IMR-90 (cell line): ENCODE measurements around the gene INPP5A. TPM values are rescaled to one million over a fixed set of nuclear protein-coding genes. Genes with fewer than 3 reads are reported as not detected.

Source experiments
- ATAC-seq: fragments of 200-7000 bp; cut with Tn5 transposase; 2 replicates; pipeline ENCODE4 v1.9.1; 2020; ENCODE audit warnings: low read depth, mild to moderate bottlenecking, moderate library complexity
- BruUV-seq: library from RNA; stranded (reverse); fragments of 400-500 nt; replicated peaks from 2 replicates; lab custom pipeline; 2021; lab: Mats Ljungman, UMichigan
- CTCF ChIA-PET: fragments of 300-600 bp; formaldehyde crosslinking; extraction: SDS; loops from one replicate; lab custom pipeline; 2021; ENCODE audit warnings: antibody characterized with exemption; lab: Yijun Ruan, JAX
- POLR2A ChIA-PET: fragments of 300-600 bp; sonication (Branson Sonifier 250); formaldehyde crosslinking; loops from one replicate; lab custom pipeline; 2022; ENCODE audit warnings: antibody characterized with exemption; ENCODE audit not compliant: unreplicated experiment; lab: Charles Lee
- DNase-seq: peaks from one replicate; pipeline ENCODE4 v3.0.0; 2013
- H2AFZ ChIP-seq: replicated peaks from 2 replicates; pipeline ENCODE3; 2013; ENCODE audit warnings: low read length, mild to moderate bottlenecking; ENCODE audit not compliant: poor library complexity
- H2AK5ac ChIP-seq: 2 replicates; pipeline ENCODE4 v1.6.1; 2013; ENCODE audit warnings: low read depth, low read length, inconsistent platforms
- H2AK9ac ChIP-seq: replicated peaks from 2 replicates; pipeline ENCODE3; 2013; ENCODE audit warnings: mild to moderate bottlenecking, low read depth, low read length, moderate library complexity; ENCODE audit not compliant: poor library complexity
- H2BK120ac ChIP-seq: 2 replicates; pipeline ENCODE4 v1.6.1; 2013; ENCODE audit warnings: low read depth, low read length, inconsistent platforms
- H2BK15ac ChIP-seq: 3 replicates; pipeline ENCODE4 v1.6.1; 2013; ENCODE audit warnings: low read depth, low read length, inconsistent platforms
- H2BK20ac ChIP-seq: 2 replicates; pipeline ENCODE4 v1.6.1; 2013; ENCODE audit warnings: low read depth, mild to moderate bottlenecking, inconsistent platforms, low read length, moderate library complexity
- H2BK5ac ChIP-seq: 2 replicates; pipeline ENCODE4 v1.6.1; 2013; ENCODE audit warnings: mild to moderate bottlenecking, low read depth, low read length, inconsistent platforms; ENCODE audit not compliant: poor library complexity, severe bottlenecking
- H3K14ac ChIP-seq: replicated peaks from 2 replicates; pipeline ENCODE4 v1.6.1; 2013; ENCODE audit warnings: low read depth, low read length, inconsistent platforms
- H3K18ac ChIP-seq: 2 replicates; pipeline ENCODE4 v1.6.1; 2013; ENCODE audit warnings: low read depth, low read length, control low read depth
- H3K23ac ChIP-seq: 2 replicates; pipeline ENCODE4 v1.6.1; 2013; ENCODE audit warnings: low read depth, low read length, inconsistent platforms
- H3K27ac ChIP-seq: 2 replicates; pipeline ENCODE4 v1.5.1; 2013; ENCODE audit warnings: mild to moderate bottlenecking, control low read depth, low read length; ENCODE audit not compliant: insufficient read depth
- H3K27me3 ChIP-seq: 2 replicates; pipeline ENCODE4 v1.6.1; 2013; ENCODE audit warnings: low read length; ENCODE audit not compliant: control insufficient read depth, insufficient read depth
- H3K36me3 ChIP-seq: 2 replicates; pipeline ENCODE4 v1.6.1; 2013; ENCODE audit warnings: low read length, mixed read lengths; ENCODE audit not compliant: control insufficient read depth, insufficient read depth
- H3K4ac ChIP-seq: 2 replicates; pipeline ENCODE4 v1.6.1; 2013; ENCODE audit warnings: low read depth, low read length, inconsistent platforms
- H3K4me1 ChIP-seq: 2 replicates; pipeline ENCODE4 v1.6.1; 2013; ENCODE audit warnings: low read length, mixed read lengths; ENCODE audit not compliant: control insufficient read depth, insufficient read depth
- H3K4me2 ChIP-seq: 2 replicates; pipeline ENCODE4 v1.6.1; 2013; ENCODE audit warnings: low read depth, mild to moderate bottlenecking, control low read depth, low read length, moderate library complexity
- H3K4me3 ChIP-seq: 2 replicates; pipeline ENCODE4 v1.5.1; 2013; ENCODE audit warnings: low read depth, mild to moderate bottlenecking, control low read depth, low read length, moderate library complexity; ENCODE audit not compliant: insufficient read depth
- H3K56ac ChIP-seq: 2 replicates; pipeline ENCODE4 v1.6.1; 2013; ENCODE audit warnings: low read length, inconsistent platforms; ENCODE audit not compliant: insufficient read depth; ENCODE audit errors: extremely low read depth
- H3K79me1 ChIP-seq, 2 experiments: 2 replicates each; pipeline ENCODE4 v1.6.1; 2013; ENCODE audit warnings: low read length in 2 of 2, inconsistent platforms in 1 of 2, low read depth in 1 of 2
- H3K9ac ChIP-seq: 2 replicates; pipeline ENCODE4 v1.6.1; 2013; ENCODE audit warnings: low read depth, low read length, control low read depth
- H3K9me1 ChIP-seq: 2 replicates; pipeline ENCODE4 v1.6.1; 2013; ENCODE audit warnings: low read length, inconsistent platforms; ENCODE audit not compliant: insufficient read depth
- H3K9me3 ChIP-seq: 2 replicates; pipeline ENCODE4 v1.6.1; 2013; ENCODE audit warnings: low read length; ENCODE audit not compliant: control insufficient read depth, insufficient read depth
- H4K20me1 ChIP-seq: 2 replicates; pipeline ENCODE4 v1.6.1; 2013; ENCODE audit warnings: low read length, inconsistent platforms; ENCODE audit not compliant: insufficient read depth
- H4K5ac ChIP-seq: 2 replicates; pipeline ENCODE4 v1.6.1; 2013; ENCODE audit warnings: mild to moderate bottlenecking, low read depth, low read length, control low read depth
- H4K8ac ChIP-seq, 2 experiments: 2 replicates each; pipeline ENCODE4 v1.6.1; 2013; ENCODE audit warnings: low read depth in 2 of 2, low read length in 2 of 2, control low read depth in 1 of 2, inconsistent platforms in 1 of 2
- H4K91ac ChIP-seq: 2 replicates; pipeline ENCODE4 v1.6.1; 2013; ENCODE audit warnings: low read depth, low read length, inconsistent platforms; ENCODE audit not compliant: insufficient read depth
- CEBPB ChIP-seq: IDR thresholded peaks from 2 replicates; pipeline ENCODE4 v1.6.1; 2012; ENCODE audit warnings: low read depth, low read length, improper control_type of control experiment
- CHD1 ChIP-seq: IDR thresholded peaks from 2 replicates; pipeline ENCODE4 v1.6.1; 2012; ENCODE audit warnings: low read depth, low read length, improper control_type of control experiment
- MAZ ChIP-seq: IDR thresholded peaks from 2 replicates; pipeline ENCODE4 v1.6.1; 2012; ENCODE audit warnings: low read depth, mild to moderate bottlenecking, low read length, improper control_type of control experiment, moderate library complexity, borderline replicate concordance
- POLR2A ChIP-seq: IDR thresholded peaks from 2 replicates; pipeline ENCODE4 v1.6.1; 2012; ENCODE audit warnings: mild to moderate bottlenecking, low read depth, low read length
- RCOR1 ChIP-seq: IDR thresholded peaks from 2 replicates; pipeline ENCODE4 v1.6.1; 2012; ENCODE audit warnings: mild to moderate bottlenecking, low read length, improper control_type of control experiment; ENCODE audit not compliant: insufficient replicate concordance
- WGBS, 2 experiments: methylation state at CpG; one replicate each; pipeline versions ENCODE4 v1.1.5 to v1.1.7; 2013; ENCODE audit warnings: missing lambda C conversion rate in 2 of 2; ENCODE audit not compliant: insufficient read length in 1 of 2; ENCODE audit errors: extremely low coverage in 2 of 2; 5-methylcytosine and 5-hydroxymethylcytosine counted together
- dilution Hi-C: fragments of 300-500 bp; cut with HindIII; formaldehyde crosslinking; loops from one replicate; pipeline ENCODE4 v1.14.3; 2018; ENCODE audit warnings: low sequenced_read_pairs; ENCODE audit not compliant: unreplicated experiment
- in situ Hi-C: fragments of 300-500 bp; cut with MboI; formaldehyde crosslinking; loops from 3 replicates; pipeline ENCODE4 v1.14.3; 2019; ENCODE audit warnings: low sequenced_read_pairs, inconsistent platforms, mixed read lengths
- intact Hi-C: fragments of 100-400 bp; cut with micrococcal nuclease; formaldehyde crosslinking; loops from 2 replicates; pipeline ENCODE4 v1.10.0; 2022
- polyA plus RNA-seq, 3 experiments: library from polyadenylated mRNA; depleted of rRNA; stranded (reverse); fragments of >200 nt; gene quantifications; 2 replicates each; pipeline ENCODE4 v1.2.3, GENCODE V29; 2012; ENCODE audit warnings: low replicate concordance in 1 of 3
- total RNA-seq: library from RNA; depleted of rRNA; stranded (reverse); fragments of >200 nt; gene quantifications from 2 replicates; pipeline ENCODE4 v1.2.3, GENCODE V29; 2012
- TF ChIP-seq, protein P1 (sequence below): fragments of 150-350 bp; IDR thresholded peaks from 2 replicates; pipeline ENCODE4 v1.6.1; 2017; ENCODE audit warnings: mild to moderate bottlenecking, antibody characterized with exemption, low read length, low read depth

The INPP5A gene
- total and polyA plus RNA-seq, 2 of the 4 experiments (the other 2 are of a cell fraction), result 21.4 to 36.7 TPM

DNA sequence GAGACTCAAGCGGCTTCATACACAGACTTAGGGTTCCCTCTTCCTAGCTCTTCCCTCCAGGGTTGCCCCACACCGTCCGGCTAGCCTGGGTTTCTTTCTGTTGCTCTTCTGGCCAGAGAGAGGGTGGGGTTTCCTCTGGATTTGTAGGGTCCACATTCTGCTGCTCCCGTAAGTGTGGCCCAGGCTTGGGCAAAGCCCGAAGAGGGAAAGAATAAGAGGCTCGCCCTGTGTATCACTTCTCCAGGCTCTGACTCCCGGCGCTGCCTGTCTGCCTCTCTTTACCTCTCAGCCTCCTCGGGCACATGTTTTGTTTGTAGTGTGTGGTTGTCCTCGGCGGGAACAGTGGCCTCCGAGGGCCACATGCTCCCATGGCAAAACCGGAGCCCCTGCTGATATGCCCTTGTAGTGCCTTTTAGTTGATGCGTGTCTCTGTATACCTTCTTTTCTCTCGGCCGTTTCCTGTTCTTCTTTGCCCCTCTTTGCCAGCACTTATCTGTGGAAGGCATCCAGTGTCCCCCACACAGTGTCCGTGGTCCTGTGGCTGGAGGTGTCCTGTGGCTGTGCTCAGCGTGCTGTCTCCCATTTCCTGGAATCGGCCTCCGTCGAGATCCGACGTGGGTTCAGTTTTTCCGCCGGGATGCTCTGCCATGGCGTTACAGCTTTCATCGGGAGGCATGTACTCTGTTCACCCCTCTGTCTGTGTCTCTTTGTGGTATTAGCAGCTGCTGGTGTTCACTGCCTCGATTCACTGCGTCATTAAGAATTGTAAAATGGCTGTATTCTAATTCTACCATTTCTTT, 102.9 kb downstream of the INPP5A start:
- POLR2A ChIA-PET, result no interaction called here
- in situ Hi-C loops, result no loop called here
- H3K4me3 ChIP-seq, result no peak overlapping the region

More for the DNA sequence above, 102.9 kb downstream of the INPP5A start:
- Histone ChIP-seq H3K9me3 (no peaks in the 10 kb centered on the region), H2BK120ac (no peak overlapping the region), H2AK9ac (peak overlapping the region; percentile 20), H2BK15ac (no peak overlapping the region), H2BK20ac (no peak overlapping the region), H3K79me1 (peaks cover 27 to 51% of the 10 kb centered on the region in 2 experiments), H4K5ac (no peak overlapping the region), H3K27ac (no peak overlapping the region), H3K4ac (no peak overlapping the region), H3K4me2 (no peak overlapping the region), H3K4me1 (peaks cover 1% of the 10 kb centered on the region; the same call in 1 of the 2 replicates), H2AFZ (no peak overlapping the region), H4K8ac (no peak overlapping the region), H3K18ac (no peak overlapping the region), H2AK5ac (no peak overlapping the region), H4K91ac (no peak overlapping the region), H3K14ac (no peak overlapping the region), H3K23ac (no peak overlapping the region), H3K36me3 (no peaks in the 10 kb centered on the region), H4K20me1 (peaks cover 20% of the 10 kb centered on the region), H2BK5ac (no peak overlapping the region), H3K9me1 (no peaks in the 10 kb centered on the region), H3K56ac (no peak overlapping the region), H3K27me3 (no peaks in the 10 kb centered on the region), H3K9ac (no peak overlapping the region)
- 100% methylated on average over 8 of the region's 29 CpGs; no CpG with 5 or more reads in 1 of the 2 experiments for WGBS, 2 experiments
- intact Hi-C loops (no loop called here), dilution Hi-C loops (no loop called here)
- no TSS peak for BruUV-seq
- DNase-seq, result no peak
- no peak for ATAC-seq
- TF ChIP-seq, protein P1, sequence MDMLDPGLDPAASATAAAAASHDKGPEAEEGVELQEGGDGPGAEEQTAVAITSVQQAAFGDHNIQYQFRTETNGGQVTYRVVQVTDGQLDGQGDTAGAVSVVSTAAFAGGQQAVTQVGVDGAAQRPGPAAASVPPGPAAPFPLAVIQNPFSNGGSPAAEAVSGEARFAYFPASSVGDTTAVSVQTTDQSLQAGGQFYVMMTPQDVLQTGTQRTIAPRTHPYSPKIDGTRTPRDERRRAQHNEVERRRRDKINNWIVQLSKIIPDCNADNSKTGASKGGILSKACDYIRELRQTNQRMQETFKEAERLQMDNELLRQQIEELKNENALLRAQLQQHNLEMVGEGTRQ, result no peak
- TF ChIP-seq RCOR1 (no peak), CHD1 (no peak), CEBPB (no peak), MAZ (no peak), POLR2A (no peak)
- CTCF ChIA-PET, result no interaction called here
